NCI-H748 (cell line): ENCODE data around the gene POLR1A.

Experiments
- DNase-seq: peaks from one replicate; lab custom pipeline; 2025; ENCODE audit not compliant: unreplicated experiment; lab: John Stamatoyannopoulos, UW

Gene POLR1A

GRCh38 chr2:86105252-86105968, at the start of gene POLR1A:
Gene POLR1A (minus strand): TSS chr2:86105886. CDS start chr2:86105776, 110 bp downstream.
- DNase-seq = peak; percentile 86

GRCh38 chr2:86150502-86150901, 44.8 kb upstream of the POLR1A start:
- no peak for DNase-seq

- no peak for DNase-seq
These were observed 42.1 kb upstream of the POLR1A start for GRCh38 chr2:86147793-86148192.

- no peak for DNase-seq
These were observed 38.4 kb upstream of the POLR1A start for GRCh38 chr2:86143926-86144685.

GRCh38 chr2:86143307-86143706, 37.6 kb upstream of the POLR1A start:
- DNase-seq = no peak

- no peak for DNase-seq
These were observed 37.0 kb upstream of the POLR1A start for GRCh38 chr2:86142436-86143257.

- DNase-seq = no peak
These were observed 35.3 kb upstream of the POLR1A start for GRCh38 chr2:86140969-86141392.

- no peak for DNase-seq
These were observed 34.3 kb upstream of the POLR1A start for GRCh38 chr2:86139981-86140380.

- DNase-seq = no peak
These were observed 33.3 kb upstream of the POLR1A start for GRCh38 chr2:86138736-86139625.

- no peak for DNase-seq
These were observed 30.5 kb upstream of the POLR1A start for GRCh38 chr2:86136141-86136540.

GRCh38 chr2:86135653-86136052, 30.0 kb upstream of the POLR1A start:
- no peak for DNase-seq

- DNase-seq = no peak
These were observed 29.0 kb upstream of the POLR1A start for GRCh38 chr2:86134709-86135108.

- DNase-seq = no peak
These were observed 19.0 kb upstream of the POLR1A start for GRCh38 chr2:86124683-86125082.

- DNase-seq = no peak
These were observed 17.7 kb upstream of the POLR1A start for GRCh38 chr2:86123328-86123925.

GRCh38 chr2:86118130-86118529, 12.4 kb upstream of the POLR1A start:
- no peak for DNase-seq

GRCh38 chr2:86107031-86107430, 1.3 kb upstream of the POLR1A start:
- no peak for DNase-seq

- peak; percentile 93 for DNase-seq
These were observed 571 bp upstream of the POLR1A start, which contains the start of gene PTCD3 for GRCh38 chr2:86105969-86106945. Gene PTCD3 (plus strand): TSS chr2:86106235. CDS start chr2:86106248, 13 bp downstream.

- no peak for DNase-seq
These were observed 3.5 kb downstream of the POLR1A start for GRCh38 chr2:86102157-86102556.

- DNase-seq = no peak
These were observed 7.8 kb downstream of the POLR1A start for GRCh38 chr2:86097913-86098312.
